SJSA1 (cell line): Measurements from ENCODE around the gene PLEKHG2. TPM values are rescaled to one million over a fixed set of nuclear protein-coding genes. Genes with fewer than 3 reads are reported as not detected.
A peak's percentile ranks its signal among the peaks of the same experiment; 100 is the strongest.

Experiments used
- DNase-seq, 2 experiments: peaks; one replicate each; pipeline ENCODE4 v3.0.0-alpha.2; 2015 to 2020; ENCODE audit warnings: low spot score in 2 of 2, low read depth in 1 of 2
- H3K27ac ChIP-seq: fragments of 250-450 bp; sonication (Bioruptor Pico); 2 replicates; pipeline ENCODE4 v1.5.1; 2020; ENCODE audit warnings: mild to moderate bottlenecking, moderate library complexity
- H3K27me3 ChIP-seq: fragments of 250-450 bp; sonication (Bioruptor Pico); replicated peaks from 2 replicates; pipeline ENCODE4 v1.5.1; 2020; ENCODE audit warnings: mild to moderate bottlenecking, moderate library complexity
- H3K36me3 ChIP-seq: fragments of 250-450 bp; sonication (Bioruptor Pico); 2 replicates; pipeline ENCODE4 v1.5.1; 2020; ENCODE audit warnings: mild to moderate bottlenecking
- H3K4me1 ChIP-seq: fragments of 250-450 bp; sonication (Bioruptor Pico); replicated peaks from 2 replicates; pipeline ENCODE4 v1.6.1; 2021; ENCODE audit warnings: mild to moderate bottlenecking
- H3K4me3 ChIP-seq: fragments of 250-450 bp; sonication (Bioruptor Pico); 2 replicates; pipeline ENCODE4 v1.5.1; 2020; ENCODE audit warnings: mild to moderate bottlenecking
- H3K9me3 ChIP-seq: fragments of 250-450 bp; sonication (Bioruptor Pico); replicated peaks from 2 replicates; pipeline ENCODE4 v1.5.1; 2020; ENCODE audit warnings: mild to moderate bottlenecking
- total RNA-seq: library from RNA; depleted of rRNA; stranded (reverse); fragments of >200 nt; shearing (Covaris generic); gene quantifications from 2 replicates; pipeline ENCODE4 v1.2.3, GENCODE V29; 2014; rRNA removed

PLEKHG2 gene
- total RNA-seq, 1 experiment from 2014 or later = 17.9 TPM

DNA sequence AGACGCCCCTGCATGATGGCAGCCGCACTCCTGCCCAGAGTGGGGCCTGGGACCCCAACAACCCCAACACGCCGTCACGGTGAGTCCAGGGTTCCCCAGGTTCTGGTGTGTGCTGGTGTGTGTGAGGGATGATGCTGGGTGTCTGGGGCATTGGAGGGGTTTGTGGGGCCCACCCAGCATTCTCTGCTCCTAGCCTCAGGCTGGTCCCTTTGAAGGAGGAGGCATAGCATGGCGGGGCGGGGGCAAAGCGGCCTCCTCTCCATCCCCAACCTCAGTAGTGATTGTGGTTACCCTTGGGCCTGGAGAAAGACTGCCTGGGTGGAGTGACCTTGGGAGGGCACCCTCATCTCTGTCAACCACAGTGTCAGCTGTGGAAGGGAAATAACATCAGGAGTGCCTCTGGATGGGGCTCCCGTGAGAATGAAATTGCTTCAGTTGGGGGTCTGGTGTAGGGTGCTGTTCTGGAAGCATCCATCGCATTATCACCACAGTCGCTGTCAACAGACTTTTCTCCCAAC lies 61.0 kb downstream of the PLEKHG2 start:
- Histone ChIP-seq H3K27me3 (no peaks in the 10 kb centered on the region), H3K36me3 (peaks cover 87% of the 10 kb centered on the region)

GRCh38 chr19:39474139-39474620 lies 61.7 kb downstream of the PLEKHG2 start:
- Histone ChIP-seq H3K4me1 (no peaks in the 10 kb centered on the region), H3K27ac (no peak overlapping the region), H3K9me3 (no peaks in the 10 kb centered on the region), H3K36me3 (peaks cover 81% of the 10 kb centered on the region), H3K27me3 (no peaks in the 10 kb centered on the region), H3K4me3 (no peak overlapping the region)
- DNase-seq = peak; percentile 18 to 73

More for the DNA sequence above, 61.0 kb downstream of the PLEKHG2 start:
- Histone ChIP-seq H3K9me3 (no peaks in the 10 kb centered on the region), H3K27ac (no peak overlapping the region), H3K4me3 (no peak overlapping the region), H3K4me1 (no peaks in the 10 kb centered on the region)
- DNase-seq = no peak

DNA sequence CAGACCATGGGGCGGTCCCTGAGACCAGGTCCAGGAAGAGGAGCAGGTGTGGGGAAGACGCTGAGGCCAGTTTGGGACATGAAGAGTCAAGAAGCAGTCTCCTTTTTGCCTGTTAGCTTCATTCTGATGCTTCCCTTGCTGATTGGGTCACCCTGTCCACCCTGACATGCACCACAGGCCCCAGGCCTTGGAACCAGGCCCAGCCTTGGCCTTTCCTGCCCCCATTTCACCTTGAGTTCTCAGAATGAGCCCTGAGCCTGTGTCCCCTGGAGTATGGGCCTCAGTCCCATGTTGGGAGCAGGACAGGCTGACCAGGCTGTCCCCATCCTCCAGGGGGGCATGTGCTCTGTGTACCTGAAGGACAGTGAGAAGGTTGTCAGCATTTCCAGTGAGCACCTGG lies 63.3 kb downstream of the PLEKHG2 start:
- DNase-seq = no peak
- H3K36me3 ChIP-seq = peaks cover 66% of the 10 kb centered on the region

More for the DNA sequence above, 63.3 kb downstream of the PLEKHG2 start:
- no peaks in the 10 kb centered on the region for H3K9me3 ChIP-seq
- no peaks in the 10 kb centered on the region for H3K27me3 ChIP-seq
- H3K4me3 ChIP-seq = no peak overlapping the region
- no peak overlapping the region for H3K27ac ChIP-seq
- peaks cover 4% of the 10 kb centered on the region for H3K4me1 ChIP-seq

Other genes with a start within 250 kb of the PLEKHG2 start
- gene NCCRP1, start 215.7 kb upstream of the PLEKHG2 start, total RNA-seq = not detected in 2 replicates
- gene SYCN, start 208.4 kb upstream of the PLEKHG2 start, total RNA-seq = not detected in 2 replicates
- gene IFNL3, start 167.7 kb upstream of the PLEKHG2 start, total RNA-seq = not detected in 2 replicates
- not detected in 2 replicates for gene IFNL4, start 163.8 kb upstream of the PLEKHG2 start, total RNA-seq
- not detected in 2 replicates for gene IFNL2, start 144.3 kb upstream of the PLEKHG2 start, total RNA-seq
- gene IFNL1, start 116.3 kb upstream of the PLEKHG2 start, total RNA-seq = not detected in 2 replicates
- gene LRFN1, start 91.8 kb upstream of the PLEKHG2 start, total RNA-seq = not detected in 2 replicates
- 1.4 TPM in 1 of 2 replicates, not detected in the other for gene GMFG, start 76.6 kb upstream of the PLEKHG2 start, total RNA-seq
- 48.5 and 49.7 TPM in 2 replicates for gene SAMD4B, start 70.2 kb upstream of the PLEKHG2 start, total RNA-seq
- 55.2 and 61.6 TPM in 2 replicates for gene PAF1, start 21.6 kb upstream of the PLEKHG2 start, total RNA-seq
- 24.3 and 38.9 TPM in 2 replicates for gene MED29, start 21.3 kb upstream of the PLEKHG2 start, total RNA-seq
- 2.0 and 4.3 TPM in 2 replicates for gene ZFP36, start 5.8 kb upstream of the PLEKHG2 start, total RNA-seq
- 54.0 and 69.4 TPM in 2 replicates for gene RPS16, start 23.3 kb downstream of the PLEKHG2 start, total RNA-seq
- 89.0 and 100 TPM in 2 replicates for gene SUPT5H, start 32.9 kb downstream of the PLEKHG2 start, total RNA-seq
- gene TIMM50, start 68.2 kb downstream of the PLEKHG2 start, total RNA-seq = 79.0 and 90.0 TPM in 2 replicates
- gene DLL3, start 86.3 kb downstream of the PLEKHG2 start, total RNA-seq = 0.03 and 0.05 TPM in 2 replicates
- not detected in 2 replicates for gene SELENOV, start 102.5 kb downstream of the PLEKHG2 start, total RNA-seq
- 4.8 and 6.4 TPM in 2 replicates for gene EID2B, start 120.2 kb downstream of the PLEKHG2 start, total RNA-seq
- gene EID2, start 127.5 kb downstream of the PLEKHG2 start, total RNA-seq = 16.9 and 22.7 TPM in 2 replicates
- gene LGALS13, start 189.9 kb downstream of the PLEKHG2 start, total RNA-seq = not detected in 2 replicates
- gene LGALS16, start 243.2 kb downstream of the PLEKHG2 start, total RNA-seq = not detected in 2 replicates